Measurements from ENCODE around the gene COL23A1.

The COL23A1 gene

GRCh38 chr5:178349625-178350353 lies 240.4 kb downstream of the COL23A1 start:
- DNase-seq: no peak

- DNase-seq: no peak
These were observed 241.1 kb downstream of the COL23A1 start for GRCh38 chr5:178349075-178349511.

- no peak for DNase-seq
These were observed 241.7 kb downstream of the COL23A1 start for GRCh38 chr5:178348356-178349074.

- no peak for DNase-seq
These were observed 242.2 kb downstream of the COL23A1 start for GRCh38 chr5:178347956-178348355.

GRCh38 chr5:178346607-178347334 lies 243.4 kb downstream of the COL23A1 start:
- no peak for DNase-seq

GRCh38 chr5:178343306-178343705 lies 246.9 kb downstream of the COL23A1 start:
- no peak for DNase-seq

GRCh38 chr5:178341851-178342140 lies 248.4 kb downstream of the COL23A1 start:
- DNase-seq: no peak

- no peak for DNase-seq
These were observed 248.9 kb downstream of the COL23A1 start for GRCh38 chr5:178341091-178341850.

- DNase-seq: no peak
These were observed 249.6 kb downstream of the COL23A1 start for GRCh38 chr5:178340637-178341036.

- peak; percentile 58 for DNase-seq
These were observed 250.0 kb downstream of the COL23A1 start for GRCh38 chr5:178340187-178340586.

- DNase-seq: no peak
These were observed 250.9 kb downstream of the COL23A1 start for GRCh38 chr5:178339272-178339671.

GRCh38 chr5:178338750-178339144 lies 251.4 kb downstream of the COL23A1 start:
- DNase-seq: no peak

- DNase-seq: no peak
These were observed 252.0 kb downstream of the COL23A1 start for GRCh38 chr5:178338126-178338749.

- DNase-seq: no peak
These were observed 252.9 kb downstream of the COL23A1 start for GRCh38 chr5:178337334-178337741.

GRCh38 chr5:178336889-178337288 lies 253.3 kb downstream of the COL23A1 start:
- no peak for DNase-seq

- no peak for DNase-seq
These were observed 254.7 kb downstream of the COL23A1 start for GRCh38 chr5:178335302-178336030.

- no peak for DNase-seq
These were observed 255.3 kb downstream of the COL23A1 start for GRCh38 chr5:178334861-178335260.

GRCh38 chr5:178333821-178334481 lies 256.2 kb downstream of the COL23A1 start:
- DNase-seq: no peak

- no peak for DNase-seq
These were observed 258.0 kb downstream of the COL23A1 start for GRCh38 chr5:178332210-178332641.

- no peak for DNase-seq
These were observed 258.6 kb downstream of the COL23A1 start for GRCh38 chr5:178331491-178331996.

- DNase-seq: no peak
These were observed 259.3 kb downstream of the COL23A1 start for GRCh38 chr5:178330791-178331404.
